Activated T-cell treated with anti-CD3 and anti-CD28 coated beads for 48 hours (primary cell): ENCODE data around the gene ADO.
"Not testable (repeated sequence)": the region's sequence is repeated elsewhere in the genome, so short reads cannot be mapped to it uniquely, and the experiment has no call there.

ENCODE experiments used
- DNase-seq: peaks from one replicate; pipeline ENCODE4 v3.0.0-alpha.2; 2020; ENCODE audit warnings: low read depth

ADO gene

DNA sequence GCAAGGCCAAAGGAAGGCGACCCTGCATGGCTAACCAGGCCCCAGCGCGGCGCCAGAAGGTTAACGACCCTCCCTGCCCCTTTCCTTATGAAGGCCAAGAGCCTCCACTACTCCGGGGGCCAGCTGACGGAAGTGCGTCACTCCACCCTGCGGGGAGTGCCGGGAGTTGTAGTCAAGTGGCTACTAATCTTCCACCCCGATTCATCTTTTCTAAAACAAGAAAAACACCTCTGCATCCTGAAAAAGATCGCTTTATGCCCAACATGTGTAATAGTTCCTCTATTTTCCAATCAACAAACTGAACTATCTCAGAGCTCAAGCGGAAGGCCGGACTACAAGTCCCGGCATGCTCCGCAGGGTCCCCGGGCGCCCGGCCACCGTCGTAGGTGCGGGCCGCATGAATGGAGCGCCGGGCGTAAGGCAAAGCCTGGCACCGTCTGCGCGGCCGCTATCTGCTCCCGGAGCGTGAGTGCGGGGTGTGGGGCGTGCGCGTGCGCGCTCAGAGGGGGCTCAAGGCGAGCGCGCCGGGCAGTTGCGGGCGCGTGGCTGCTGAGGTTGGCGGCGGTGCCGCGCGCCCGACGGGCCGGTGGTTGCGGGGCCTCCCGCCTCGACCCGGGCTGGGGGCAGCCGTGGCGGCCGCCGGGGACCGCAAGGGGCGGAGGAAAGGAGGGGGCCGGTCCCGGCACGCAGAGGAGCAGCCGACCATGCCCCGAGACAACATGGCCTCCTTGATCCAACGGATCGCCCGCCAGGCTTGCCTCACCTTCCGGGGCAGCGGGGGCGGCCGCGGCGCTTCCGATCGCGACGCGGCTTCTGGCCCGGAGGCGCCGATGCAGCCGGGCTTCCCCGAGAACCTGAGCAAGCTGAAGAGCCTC is at the start of gene ADO:
Gene ADO (plus strand): TSS at position 365 of the 875 bp plus-strand sequence. CDS start 340 bp downstream, at position 705.
- peak; percentile 79 for DNase-seq

- DNase-seq: no peak
Observed at GRCh38 chr10:62754963-62755362, 49.6 kb upstream of the ADO start.

GRCh38 chr10:62755662-62756653 is 48.6 kb upstream of the ADO start:
- no peak for DNase-seq

GRCh38 chr10:62759599-62760175 is 44.8 kb upstream of the ADO start:
- DNase-seq: no peak

DNA sequence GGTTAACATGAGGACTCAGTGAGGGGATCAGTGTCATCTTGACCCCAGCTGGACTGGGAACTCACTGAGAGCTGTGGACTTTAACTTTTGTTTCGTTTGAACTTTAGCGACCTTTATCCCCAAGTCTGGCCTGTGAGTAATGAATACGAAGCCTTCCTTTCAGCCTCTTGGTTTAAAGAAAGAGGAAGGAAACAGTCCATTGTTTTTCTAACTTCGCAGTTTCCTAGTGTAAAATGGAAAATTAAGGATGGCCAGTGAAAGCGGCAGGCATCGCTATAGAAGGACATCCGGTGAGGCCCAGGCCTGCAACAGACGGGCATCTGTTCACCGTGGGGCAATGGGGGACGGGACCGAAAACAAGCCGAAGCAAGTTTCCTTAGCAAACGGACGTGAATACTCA is 44.1 kb upstream of the ADO start:
- no peak for DNase-seq

DNA sequence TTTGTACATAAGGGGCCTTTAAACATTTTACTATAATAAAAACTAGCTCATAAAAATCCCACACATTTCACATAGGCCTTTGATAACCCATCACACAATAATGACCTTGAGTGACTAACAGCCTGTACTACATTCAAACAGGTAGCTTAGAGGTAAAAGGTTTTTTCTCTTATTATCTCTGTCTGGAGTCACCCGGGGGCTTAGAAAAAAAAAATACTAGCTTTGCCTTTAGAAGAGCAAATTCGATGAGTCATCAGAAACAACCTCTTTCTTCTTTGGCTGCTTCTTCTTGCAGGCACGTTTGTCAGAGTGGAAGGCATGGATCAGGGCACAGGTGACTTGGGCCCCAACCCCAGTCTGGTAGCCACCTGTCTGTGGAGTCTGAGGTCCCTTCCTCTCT is 43.4 kb upstream of the ADO start:
- DNase-seq: no peak

- no peak for DNase-seq
Observed at GRCh38 chr10:62763155-62763554, 41.4 kb upstream of the ADO start.

- no peak for DNase-seq
Observed at GRCh38 chr10:62764011-62764410, 40.5 kb upstream of the ADO start.

DNA sequence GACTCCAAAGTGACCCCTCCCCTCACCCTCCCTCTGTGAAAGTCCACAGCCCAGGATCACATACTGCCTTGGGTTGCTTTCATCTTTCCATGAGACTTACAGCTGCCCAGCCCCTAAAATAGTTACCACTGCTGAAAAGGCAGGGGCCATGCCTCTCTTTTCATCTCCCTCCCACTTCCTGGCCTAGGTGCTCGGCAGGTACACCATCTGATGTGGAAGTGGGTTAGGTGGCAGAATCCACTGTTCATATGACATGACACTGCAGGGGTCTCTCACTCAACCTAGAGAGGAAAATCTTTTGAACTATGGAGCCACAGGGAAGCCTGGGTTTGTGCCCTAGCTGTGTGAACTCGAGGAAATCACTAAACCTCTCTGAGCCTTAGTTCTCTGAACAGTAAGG is 38.8 kb upstream of the ADO start:
- DNase-seq: no peak

- no peak for DNase-seq
Observed at GRCh38 chr10:62766386-62766785, 38.1 kb upstream of the ADO start.

- DNase-seq: no peak
Observed at GRCh38 chr10:62769574-62770242, 34.8 kb upstream of the ADO start.

DNA sequence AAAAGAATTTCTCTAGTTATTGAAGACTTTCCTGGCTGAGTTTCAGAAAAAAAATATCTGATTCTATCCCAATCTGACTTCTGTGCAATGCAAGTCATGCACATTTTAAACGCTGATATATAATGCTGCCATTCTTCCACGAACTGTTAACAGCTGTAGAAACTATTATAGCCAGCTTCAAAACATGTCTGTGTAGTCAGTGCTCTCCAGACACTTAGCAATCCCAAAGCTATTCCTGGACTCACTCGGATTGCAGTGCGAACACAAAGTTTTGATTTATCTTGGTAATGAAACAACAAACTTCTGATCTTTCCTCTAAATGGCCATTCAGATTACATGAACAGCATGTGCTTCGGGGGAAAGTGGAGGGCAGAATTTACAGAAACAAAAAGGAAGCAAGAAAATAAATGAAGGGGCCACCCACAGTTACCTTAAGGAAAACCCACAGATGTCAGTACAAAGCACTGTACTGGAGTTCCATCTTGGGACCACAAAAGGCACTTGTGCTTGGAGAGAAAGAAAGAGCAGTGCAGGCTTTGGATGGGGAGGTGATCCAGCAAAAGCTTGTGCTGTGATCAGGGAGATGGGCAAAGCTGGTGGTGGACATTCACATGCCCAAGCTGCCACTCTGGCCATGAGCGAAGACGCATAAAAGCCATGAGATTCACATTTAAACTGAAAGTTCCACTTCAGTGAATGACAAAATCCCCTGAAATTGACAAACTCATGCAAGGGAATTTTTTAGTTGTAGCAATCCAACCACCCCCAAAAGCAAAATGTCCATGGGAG is 32.1 kb upstream of the ADO start:
- DNase-seq: no peak

DNA sequence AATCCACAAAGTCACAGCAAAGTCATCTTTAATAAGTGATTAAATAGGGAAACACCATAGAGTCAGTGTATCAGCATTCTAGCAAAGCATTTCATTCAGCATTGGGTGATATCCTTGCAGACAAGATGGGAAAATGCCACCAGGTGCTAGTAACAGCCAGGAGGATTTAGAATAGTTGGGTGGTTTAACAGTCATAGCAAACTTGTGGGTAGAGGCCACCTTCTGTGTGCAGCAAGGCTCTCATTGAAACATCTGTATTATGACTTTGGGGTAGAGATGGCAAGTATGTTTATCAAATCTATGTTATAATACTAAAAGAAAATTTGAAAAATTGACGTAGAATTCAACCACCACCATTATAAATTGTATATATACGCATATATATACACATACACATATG is 26.4 kb upstream of the ADO start:
- no peak for DNase-seq

DNA sequence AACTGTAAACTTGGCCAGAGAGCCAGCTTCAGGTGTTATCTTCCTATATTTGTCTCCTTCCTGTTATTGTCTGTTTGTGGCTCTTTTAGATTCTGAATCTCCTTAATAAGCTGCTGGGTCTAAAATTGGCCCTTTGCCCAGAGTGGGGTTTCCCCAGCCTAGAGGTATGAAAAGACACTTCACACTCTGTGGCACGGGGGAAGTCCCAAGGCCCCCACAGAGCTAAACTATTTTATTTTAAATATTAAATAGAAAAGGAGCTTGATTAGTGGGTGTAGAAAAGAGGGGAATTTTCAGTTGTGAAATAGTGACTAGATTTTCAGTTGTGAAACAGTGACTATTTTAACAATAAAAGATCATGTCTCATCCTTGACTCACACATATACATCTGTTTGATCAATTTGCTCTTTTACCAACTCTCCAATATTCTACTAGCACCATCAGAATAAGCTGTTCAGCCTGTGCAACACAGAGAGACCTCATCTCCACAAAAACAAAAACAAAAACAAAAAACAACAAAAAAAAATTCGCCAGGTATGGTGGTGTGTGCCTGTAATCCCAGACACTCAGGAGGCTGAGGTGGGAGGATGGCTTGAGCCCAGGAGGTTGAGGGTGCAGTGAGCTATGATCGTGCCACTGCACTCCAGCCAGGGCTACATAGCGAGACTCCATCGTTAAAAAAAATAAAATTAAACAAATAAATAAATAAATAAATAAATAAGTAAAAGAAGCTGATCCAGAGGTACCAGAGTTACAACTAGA is 24.9 kb upstream of the ADO start:
- peak; percentile 74 for DNase-seq

GRCh38 chr10:62784537-62784936 is 20.0 kb upstream of the ADO start:
- not testable (repeated sequence) for DNase-seq

DNA sequence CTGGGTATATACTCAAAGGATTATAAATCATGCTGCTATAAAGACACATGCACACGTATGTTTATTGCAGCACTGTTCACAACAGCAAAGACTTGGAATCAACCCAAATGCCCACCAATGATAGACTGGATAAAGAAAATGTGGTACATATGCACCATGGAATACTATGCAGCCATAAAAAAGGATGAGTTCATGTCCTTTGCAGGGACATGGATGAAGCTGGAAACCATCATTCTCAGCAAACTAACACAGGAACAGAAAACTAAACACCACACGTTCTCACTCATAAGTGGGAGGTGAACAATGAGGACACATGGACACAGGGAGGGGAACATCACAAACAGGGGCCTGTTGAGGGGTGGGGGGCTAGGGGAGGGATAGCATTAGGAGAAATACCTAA is 16.2 kb upstream of the ADO start:
- not testable (repeated sequence) for DNase-seq

DNA sequence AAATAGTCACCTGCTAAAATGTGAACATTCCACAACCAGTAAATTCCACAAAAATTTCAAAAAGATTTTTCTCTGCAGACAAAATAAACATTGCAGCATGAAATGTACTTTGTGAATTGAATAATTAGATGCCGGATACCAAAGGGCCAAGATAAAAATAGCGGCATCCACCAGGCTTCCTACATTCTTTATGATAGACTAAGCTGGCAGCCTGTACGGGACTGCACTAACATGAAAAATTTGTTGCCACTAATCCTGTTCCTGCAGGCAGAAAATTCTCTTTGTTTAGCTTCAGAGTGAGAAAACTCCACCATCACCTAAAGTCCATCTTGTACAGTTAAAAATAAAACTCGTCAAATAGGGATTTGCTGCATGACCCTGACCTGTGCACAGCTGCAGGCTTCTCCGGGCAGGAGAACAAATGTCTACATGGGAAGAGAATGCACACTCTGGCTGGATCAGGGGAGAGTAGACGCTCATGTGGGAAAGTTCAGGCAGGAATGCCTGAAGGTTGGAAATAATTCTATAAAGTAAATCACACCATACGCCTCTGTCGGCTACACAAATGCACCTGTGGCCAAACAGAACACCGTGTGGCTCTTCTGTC is 15.6 kb upstream of the ADO start:
- no peak for DNase-seq

GRCh38 chr10:62790019-62790555 is 14.4 kb upstream of the ADO start:
- DNase-seq: no peak

GRCh38 chr10:62790571-62790970 is 13.9 kb upstream of the ADO start:
- DNase-seq: no peak

GRCh38 chr10:62792261-62792660 is 12.3 kb upstream of the ADO start:
- no peak for DNase-seq
